SH-SY5Y (cell line): ENCODE data around the gene NATD1.

Source experiments
- GATA2 ChIP-seq: IDR thresholded peaks from 2 replicates; pipeline ENCODE4 v1.6.1; 2011; ENCODE audit warnings: mild to moderate bottlenecking, low read depth, low read length
- GATA3 ChIP-seq: IDR thresholded peaks from 2 replicates; pipeline ENCODE4 v1.6.1; 2011; ENCODE audit warnings: low read depth, mild to moderate bottlenecking, low read length, moderate library complexity

- TF ChIP-seq GATA2 (peak; percentile 25; the same call in 1 of the 2 replicates), GATA3 (no peak)
Observed at GRCh38 chr17:21214777-21215541, 38.3 kb downstream of the NATD1 start.
